Naive thymus-derived CD8-positive, alpha-beta T cell (primary cell): Measurements from ENCODE around the gene ABRACL. TPM values are rescaled to one million over a fixed set of nuclear protein-coding genes. Genes with fewer than 3 reads are reported as not detected.
"Not testable (repeated sequence)": the region's sequence is repeated elsewhere in the genome, so short reads cannot be mapped to it uniquely, and the experiment has no call there.

Source experiments
- ATAC-seq, 2 donors: fragments of 150-1000 bp; cut with Tn5 transposase in 1 of 2; sonication (Bioruptor Pico), chemical (Tn5 transposase) in 1 of 2; 1 replicate in 1 of 2; 2 replicates in 1 of 2; pipeline ENCODE4 v1.10.0; 2021; ENCODE audit warnings: mild to moderate bottlenecking in 2 of 2, moderate library complexity in 2 of 2
- POLR2A ChIA-PET: fragments of 350-600 bp; sonication (Branson Sonifier 250); formaldehyde crosslinking; loops from one replicate; lab custom pipeline; 2021; ENCODE audit warnings: antibody characterized with exemption; lab: Charles Lee
- DNase-seq, 10 donors: peaks; one replicate each; pipeline versions ENCODE4 v3.0.0 to v3.0.0-alpha.2; 2020 to 2022
- H3K27ac Mint-ChIP-seq, 10 donors: one replicate each; pipeline ENCODE4 v1.8.0; 2020 to 2022; ENCODE audit warnings: mild to moderate bottlenecking in 10 of 10, mixed read lengths in 10 of 10, moderate library complexity in 4 of 10, inconsistent platforms in 1 of 10
- H3K27me3 Mint-ChIP-seq, 5 donors: one replicate each; pipeline ENCODE4 v1.8.0; 2021 to 2022; ENCODE audit warnings: mixed read lengths in 5 of 5
- H3K36me3 Mint-ChIP-seq, 3 donors: one replicate each; pipeline ENCODE4 v1.8.0; 2020 to 2022; ENCODE audit warnings: mixed read lengths in 3 of 3, mild to moderate bottlenecking in 2 of 3, inconsistent platforms in 1 of 3
- H3K4me1 Mint-ChIP-seq, 4 donors: one replicate each; pipeline ENCODE4 v1.8.0; 2021 to 2022; ENCODE audit warnings: mixed read lengths in 4 of 4
- H3K4me3 Mint-ChIP-seq, 10 donors: one replicate each; pipeline ENCODE4 v1.8.0; 2020 to 2022; ENCODE audit warnings: mild to moderate bottlenecking in 10 of 10, mixed read lengths in 10 of 10, moderate library complexity in 6 of 10, inconsistent platforms in 1 of 10
- H3K9me3 Mint-ChIP-seq, 9 donors: one replicate each; pipeline ENCODE4 v1.8.0; 2020 to 2022; ENCODE audit warnings: mixed read lengths in 9 of 9, mild to moderate bottlenecking in 3 of 9, inconsistent platforms in 1 of 9, moderate library complexity in 1 of 9
- polyA plus RNA-seq, 3 donors: library from polyadenylated mRNA; unstranded; fragments of 300-500 nt; fragmentation: Illumina TruSeq; gene quantifications; one replicate each; pipeline ENCODE4 v1.2.3, GENCODE V29; 2021
- total RNA-seq, 8 experiments: library from RNA in 2 of 8; stranded (reverse) in 2 of 8; gene quantifications; one replicate each; pipeline ENCODE4 v1.2.3 and lab custom pipeline; 2021 to 2026

Gene ABRACL
- total and polyA plus RNA-seq, 5 experiments from 2014 or later: 105 to 228 (median 210) TPM

GRCh38 chr6:139047677-139048076 lies 19.1 kb downstream of the ABRACL start:
- DNase-seq (no peak), ATAC-seq (no peak)
- H3K36me3 Mint-ChIP-seq: peaks cover 11 to 19% (median 13%) of the 10 kb centered on the region in 3 donors
- POLR2A ChIA-PET: interaction anchor here (0.6 to 0.7 kb wide), 2 partner anchors 56 to 364 kb away, joined by 3 read pairs; no protein-coding TSS in a partner anchor
- no peaks in the 10 kb centered on the region for H3K27me3 Mint-ChIP-seq
- H3K27ac Mint-ChIP-seq: peak overlapping the region in 1 of 10 donors; percentile 29
- no peaks in the 10 kb centered on the region for H3K9me3 Mint-ChIP-seq
- H3K4me1 Mint-ChIP-seq: peaks cover 0 to 8% (median 1%) of the 10 kb centered on the region in 4 donors
- no peak overlapping the region for H3K4me3 Mint-ChIP-seq

GRCh38 chr6:139048912-139049311 lies 20.4 kb downstream of the ABRACL start:
- H3K27ac Mint-ChIP-seq: peak overlapping the region in 2 of 10 donors; percentile 39 to 74
- H3K9me3 Mint-ChIP-seq, DNase-seq, H3K27me3 Mint-ChIP-seq, POLR2A ChIA-PET, H3K4me1 Mint-ChIP-seq, H3K4me3 Mint-ChIP-seq, H3K36me3 Mint-ChIP-seq, ATAC-seq: not testable (repeated sequence)

GRCh38 chr6:139050131-139050769 lies 21.7 kb downstream of the ABRACL start:
- H3K27ac Mint-ChIP-seq: peak overlapping the region in 1 of 10 donors; percentile 36
- H3K27me3 Mint-ChIP-seq, DNase-seq, POLR2A ChIA-PET, H3K36me3 Mint-ChIP-seq, H3K4me1 Mint-ChIP-seq, H3K4me3 Mint-ChIP-seq, H3K9me3 Mint-ChIP-seq, ATAC-seq: not testable (repeated sequence)

- peaks cover 0 to 3% (median 0%) of the 10 kb centered on the region in 4 donors for H3K4me1 Mint-ChIP-seq
- no peak overlapping the region for H3K4me3 Mint-ChIP-seq
- ATAC-seq (no peak), DNase-seq (no peak)
- no peaks in the 10 kb centered on the region for H3K9me3 Mint-ChIP-seq
- H3K27ac Mint-ChIP-seq: peak overlapping the region in 2 of 10 donors; percentile 6 to 36
- no peaks in the 10 kb centered on the region for H3K36me3 Mint-ChIP-seq
- POLR2A ChIA-PET: no interaction called here
- H3K27me3 Mint-ChIP-seq: no peaks in the 10 kb centered on the region
Measured at GRCh38 chr6:139050770-139051313, 22.3 kb downstream of the ABRACL start.

GRCh38 chr6:139051396-139052060 lies 23.0 kb downstream of the ABRACL start:
- H3K9me3 Mint-ChIP-seq: no peaks in the 10 kb centered on the region
- no peaks in the 10 kb centered on the region for H3K27me3 Mint-ChIP-seq
- no peak overlapping the region for H3K27ac Mint-ChIP-seq
- peaks cover 0 to 3% (median 0%) of the 10 kb centered on the region in 4 donors for H3K4me1 Mint-ChIP-seq
- POLR2A ChIA-PET: no interaction called here
- H3K36me3 Mint-ChIP-seq: no peaks in the 10 kb centered on the region
- DNase-seq (no peak), ATAC-seq (no peak)
- no peak overlapping the region for H3K4me3 Mint-ChIP-seq

GRCh38 chr6:139053382-139053781 lies 24.8 kb downstream of the ABRACL start:
- POLR2A ChIA-PET: no interaction called here
- no peaks in the 10 kb centered on the region for H3K36me3 Mint-ChIP-seq
- H3K27ac Mint-ChIP-seq: no peak overlapping the region
- DNase-seq (no peak), ATAC-seq (no peak)
- H3K4me3 Mint-ChIP-seq: no peak overlapping the region
- H3K4me1 Mint-ChIP-seq: peaks cover 0 to 3% (median 0%) of the 10 kb centered on the region in 4 donors
- no peaks in the 10 kb centered on the region for H3K9me3 Mint-ChIP-seq
- no peaks in the 10 kb centered on the region for H3K27me3 Mint-ChIP-seq

GRCh38 chr6:139054001-139054400 lies 25.5 kb downstream of the ABRACL start:
- POLR2A ChIA-PET: no interaction called here
- H3K36me3 Mint-ChIP-seq: no peaks in the 10 kb centered on the region
- no peak overlapping the region for H3K4me3 Mint-ChIP-seq
- no peaks in the 10 kb centered on the region for H3K9me3 Mint-ChIP-seq
- H3K27me3 Mint-ChIP-seq: no peaks in the 10 kb centered on the region
- no peak for DNase-seq
- ATAC-seq: no peak
- peaks cover 0 to 3% (median 0%) of the 10 kb centered on the region in 4 donors for H3K4me1 Mint-ChIP-seq
- H3K27ac Mint-ChIP-seq: no peak overlapping the region

GRCh38 chr6:139055709-139056108 lies 27.2 kb downstream of the ABRACL start:
- Mint-ChIP-seq H3K9me3 (no peaks in the 10 kb centered on the region), H3K27ac (no peak overlapping the region), H3K36me3 (no peaks in the 10 kb centered on the region), H3K27me3 (no peaks in the 10 kb centered on the region), H3K4me1 (no peaks in the 10 kb centered on the region), H3K4me3 (no peak overlapping the region)
- DNase-seq (no peak), ATAC-seq (no peak)
- POLR2A ChIA-PET: no interaction called here

- no peaks in the 10 kb centered on the region for H3K9me3 Mint-ChIP-seq
- no peak for ATAC-seq
- DNase-seq: no peak
- no peak overlapping the region for H3K27ac Mint-ChIP-seq
- POLR2A ChIA-PET: interaction anchor here (0.6 kb wide), 1 partner anchor 179 kb away, joined by 3 read pairs; no protein-coding TSS in a partner anchor
- no peaks in the 10 kb centered on the region for H3K27me3 Mint-ChIP-seq
- H3K4me3 Mint-ChIP-seq: no peak overlapping the region
- no peaks in the 10 kb centered on the region for H3K4me1 Mint-ChIP-seq
- H3K36me3 Mint-ChIP-seq: no peaks in the 10 kb centered on the region
Measured at GRCh38 chr6:139058029-139058428, 29.5 kb downstream of the ABRACL start.

- H3K9me3 Mint-ChIP-seq: no peaks in the 10 kb centered on the region
- H3K4me1 Mint-ChIP-seq: no peaks in the 10 kb centered on the region
- H3K4me3 Mint-ChIP-seq: no peak overlapping the region
- ATAC-seq (no peak), DNase-seq (no peak)
- H3K27ac Mint-ChIP-seq: peak overlapping the region in 1 of 10 donors; percentile 53
- POLR2A ChIA-PET: no interaction called here
- no peaks in the 10 kb centered on the region for H3K27me3 Mint-ChIP-seq
- H3K36me3 Mint-ChIP-seq: no peaks in the 10 kb centered on the region
Measured at GRCh38 chr6:139060332-139060731, 31.8 kb downstream of the ABRACL start.

- H3K4me1 Mint-ChIP-seq: peaks cover 0 to 6% (median 3%) of the 10 kb centered on the region in 4 donors
- DNase-seq (no peak), ATAC-seq (no peak)
- no peak overlapping the region for H3K4me3 Mint-ChIP-seq
- peaks cover 0 to 3% (median 0%) of the 10 kb centered on the region in 5 donors for H3K27me3 Mint-ChIP-seq
- no peaks in the 10 kb centered on the region for H3K9me3 Mint-ChIP-seq
- H3K27ac Mint-ChIP-seq: no peak overlapping the region
- POLR2A ChIA-PET: no interaction called here
- H3K36me3 Mint-ChIP-seq: no peaks in the 10 kb centered on the region
Measured at GRCh38 chr6:139062932-139063646, 34.5 kb downstream of the ABRACL start.

GRCh38 chr6:139064981-139065665 lies 36.6 kb downstream of the ABRACL start:
- H3K27ac Mint-ChIP-seq: no peak overlapping the region
- no peak overlapping the region for H3K4me3 Mint-ChIP-seq
- H3K9me3 Mint-ChIP-seq: no peaks in the 10 kb centered on the region
- POLR2A ChIA-PET: interaction anchor here (0.7 kb wide), 1 partner anchor 28 kb away, joined by 4 read pairs; no protein-coding TSS in a partner anchor
- no peak for DNase-seq
- H3K36me3 Mint-ChIP-seq: no peaks in the 10 kb centered on the region
- ATAC-seq: no peak
- peaks cover 0 to 6% (median 3%) of the 10 kb centered on the region in 4 donors for H3K4me1 Mint-ChIP-seq
- peaks cover 0 to 3% (median 0%) of the 10 kb centered on the region in 5 donors for H3K27me3 Mint-ChIP-seq
